Measurements from ENCODE around the gene ARHGEF16.

DNA sequence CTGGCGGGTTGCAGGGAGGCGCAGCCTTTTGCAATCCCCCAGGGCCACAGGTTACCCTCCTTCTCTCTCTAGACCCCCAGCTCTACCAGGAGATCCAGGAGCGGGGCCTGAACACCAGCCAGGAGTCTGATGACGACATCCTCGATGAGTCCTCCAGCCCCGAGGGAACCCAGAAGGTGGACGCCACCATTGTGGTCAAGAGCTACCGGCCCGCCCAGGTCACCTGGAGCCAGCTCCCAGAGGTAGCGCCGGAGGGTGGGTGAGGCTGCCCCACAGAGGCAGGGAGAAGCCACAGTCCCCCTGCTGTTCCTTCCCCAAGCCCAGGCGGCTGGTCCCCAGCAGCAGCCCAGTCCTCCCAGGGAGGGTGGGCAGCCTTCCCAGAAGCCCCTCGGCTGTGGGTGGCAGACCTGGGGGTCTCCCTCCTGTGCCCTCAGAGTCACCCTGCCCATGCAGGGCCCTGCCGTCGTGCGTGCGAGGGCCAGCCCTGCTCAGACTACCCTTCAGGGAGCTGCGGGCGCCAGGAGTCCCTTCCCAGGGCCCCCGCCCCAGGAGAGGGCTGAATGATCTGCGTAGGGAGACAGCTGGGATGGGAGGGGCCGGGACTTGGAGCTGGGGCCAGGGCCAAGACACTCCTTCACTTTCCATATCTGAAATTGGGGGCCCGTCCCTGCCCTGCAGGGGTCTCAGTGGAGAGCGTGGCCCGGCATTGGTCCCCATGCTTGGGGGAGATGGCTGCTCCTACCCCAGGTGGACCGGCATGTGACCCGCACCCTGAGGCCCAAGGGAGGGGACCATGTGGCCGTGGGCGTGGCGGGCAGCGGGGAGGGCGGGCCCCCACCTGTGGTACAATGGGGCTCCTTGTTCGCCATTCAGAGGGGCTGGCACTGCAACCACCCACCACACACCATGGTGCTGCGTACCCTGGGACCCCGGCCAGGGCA is 12.9 kb downstream of the ARHGEF16 start:
- TF ChIP-seq, protein P1, sequence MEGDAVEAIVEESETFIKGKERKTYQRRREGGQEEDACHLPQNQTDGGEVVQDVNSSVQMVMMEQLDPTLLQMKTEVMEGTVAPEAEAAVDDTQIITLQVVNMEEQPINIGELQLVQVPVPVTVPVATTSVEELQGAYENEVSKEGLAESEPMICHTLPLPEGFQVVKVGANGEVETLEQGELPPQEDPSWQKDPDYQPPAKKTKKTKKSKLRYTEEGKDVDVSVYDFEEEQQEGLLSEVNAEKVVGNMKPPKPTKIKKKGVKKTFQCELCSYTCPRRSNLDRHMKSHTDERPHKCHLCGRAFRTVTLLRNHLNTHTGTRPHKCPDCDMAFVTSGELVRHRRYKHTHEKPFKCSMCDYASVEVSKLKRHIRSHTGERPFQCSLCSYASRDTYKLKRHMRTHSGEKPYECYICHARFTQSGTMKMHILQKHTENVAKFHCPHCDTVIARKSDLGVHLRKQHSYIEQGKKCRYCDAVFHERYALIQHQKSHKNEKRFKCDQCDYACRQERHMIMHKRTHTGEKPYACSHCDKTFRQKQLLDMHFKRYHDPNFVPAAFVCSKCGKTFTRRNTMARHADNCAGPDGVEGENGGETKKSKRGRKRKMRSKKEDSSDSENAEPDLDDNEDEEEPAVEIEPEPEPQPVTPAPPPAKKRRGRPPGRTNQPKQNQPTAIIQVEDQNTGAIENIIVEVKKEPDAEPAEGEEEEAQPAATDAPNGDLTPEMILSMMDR (IDR thresholded peaks at IDR 0.05) = no peak
- TF ChIP-seq ZNF263 (CRISPR knock-in tag; IDR thresholded peaks at IDR 0.05; ENCODE audit: low read depth) (no peak), NFYB (CRISPR knock-in tag; conservative IDR thresholded peaks at IDR 0.05; ENCODE audit: low read depth) (no peak)
- TF ChIP-seq, protein P2, sequence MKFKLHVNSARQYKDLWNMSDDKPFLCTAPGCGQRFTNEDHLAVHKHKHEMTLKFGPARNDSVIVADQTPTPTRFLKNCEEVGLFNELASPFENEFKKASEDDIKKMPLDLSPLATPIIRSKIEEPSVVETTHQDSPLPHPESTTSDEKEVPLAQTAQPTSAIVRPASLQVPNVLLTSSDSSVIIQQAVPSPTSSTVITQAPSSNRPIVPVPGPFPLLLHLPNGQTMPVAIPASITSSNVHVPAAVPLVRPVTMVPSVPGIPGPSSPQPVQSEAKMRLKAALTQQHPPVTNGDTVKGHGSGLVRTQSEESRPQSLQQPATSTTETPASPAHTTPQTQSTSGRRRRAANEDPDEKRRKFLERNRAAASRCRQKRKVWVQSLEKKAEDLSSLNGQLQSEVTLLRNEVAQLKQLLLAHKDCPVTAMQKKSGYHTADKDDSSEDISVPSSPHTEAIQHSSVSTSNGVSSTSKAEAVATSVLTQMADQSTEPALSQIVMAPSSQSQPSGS (CRISPR knock-in tag; IDR thresholded peaks at IDR 0.05; ENCODE audit: borderline replicate concordance, low read depth) = no peak
- TF ChIP-seq, protein P3, sequence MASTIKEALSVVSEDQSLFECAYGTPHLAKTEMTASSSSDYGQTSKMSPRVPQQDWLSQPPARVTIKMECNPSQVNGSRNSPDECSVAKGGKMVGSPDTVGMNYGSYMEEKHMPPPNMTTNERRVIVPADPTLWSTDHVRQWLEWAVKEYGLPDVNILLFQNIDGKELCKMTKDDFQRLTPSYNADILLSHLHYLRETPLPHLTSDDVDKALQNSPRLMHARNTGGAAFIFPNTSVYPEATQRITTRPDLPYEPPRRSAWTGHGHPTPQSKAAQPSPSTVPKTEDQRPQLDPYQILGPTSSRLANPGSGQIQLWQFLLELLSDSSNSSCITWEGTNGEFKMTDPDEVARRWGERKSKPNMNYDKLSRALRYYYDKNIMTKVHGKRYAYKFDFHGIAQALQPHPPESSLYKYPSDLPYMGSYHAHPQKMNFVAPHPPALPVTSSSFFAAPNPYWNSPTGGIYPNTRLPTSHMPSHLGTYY (CRISPR knock-in tag; IDR thresholded peaks at IDR 0.05) = no peak
- TF ChIP-seq, protein P4, sequence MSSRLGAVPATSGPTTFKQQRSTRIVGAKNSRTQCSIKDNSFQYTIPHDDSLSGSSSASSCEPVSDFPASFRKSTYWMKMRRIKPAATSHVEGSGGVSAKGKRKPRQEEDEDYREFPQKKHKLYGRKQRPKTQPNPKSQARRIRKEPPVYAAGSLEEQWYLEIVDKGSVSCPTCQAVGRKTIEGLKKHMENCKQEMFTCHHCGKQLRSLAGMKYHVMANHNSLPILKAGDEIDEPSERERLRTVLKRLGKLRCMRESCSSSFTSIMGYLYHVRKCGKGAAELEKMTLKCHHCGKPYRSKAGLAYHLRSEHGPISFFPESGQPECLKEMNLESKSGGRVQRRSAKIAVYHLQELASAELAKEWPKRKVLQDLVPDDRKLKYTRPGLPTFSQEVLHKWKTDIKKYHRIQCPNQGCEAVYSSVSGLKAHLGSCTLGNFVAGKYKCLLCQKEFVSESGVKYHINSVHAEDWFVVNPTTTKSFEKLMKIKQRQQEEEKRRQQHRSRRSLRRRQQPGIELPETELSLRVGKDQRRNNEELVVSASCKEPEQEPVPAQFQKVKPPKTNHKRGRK (CRISPR knock-in tag; IDR thresholded peaks at IDR 0.05; ENCODE audit: borderline replicate concordance) = no peak
- TF ChIP-seq, protein P5, sequence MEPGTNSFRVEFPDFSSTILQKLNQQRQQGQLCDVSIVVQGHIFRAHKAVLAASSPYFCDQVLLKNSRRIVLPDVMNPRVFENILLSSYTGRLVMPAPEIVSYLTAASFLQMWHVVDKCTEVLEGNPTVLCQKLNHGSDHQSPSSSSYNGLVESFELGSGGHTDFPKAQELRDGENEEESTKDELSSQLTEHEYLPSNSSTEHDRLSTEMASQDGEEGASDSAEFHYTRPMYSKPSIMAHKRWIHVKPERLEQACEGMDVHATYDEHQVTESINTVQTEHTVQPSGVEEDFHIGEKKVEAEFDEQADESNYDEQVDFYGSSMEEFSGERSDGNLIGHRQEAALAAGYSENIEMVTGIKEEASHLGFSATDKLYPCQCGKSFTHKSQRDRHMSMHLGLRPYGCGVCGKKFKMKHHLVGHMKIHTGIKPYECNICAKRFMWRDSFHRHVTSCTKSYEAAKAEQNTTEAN (CRISPR knock-in tag; IDR thresholded peaks at IDR 0.05) = no peak

All from WTC11 (cell line).